ENCODE data around the gene FRYL.
"Not testable (repeated sequence)": the region's sequence is repeated elsewhere in the genome, so short reads cannot be mapped to it uniquely, and the experiment has no call there.

Gene FRYL

DNA sequence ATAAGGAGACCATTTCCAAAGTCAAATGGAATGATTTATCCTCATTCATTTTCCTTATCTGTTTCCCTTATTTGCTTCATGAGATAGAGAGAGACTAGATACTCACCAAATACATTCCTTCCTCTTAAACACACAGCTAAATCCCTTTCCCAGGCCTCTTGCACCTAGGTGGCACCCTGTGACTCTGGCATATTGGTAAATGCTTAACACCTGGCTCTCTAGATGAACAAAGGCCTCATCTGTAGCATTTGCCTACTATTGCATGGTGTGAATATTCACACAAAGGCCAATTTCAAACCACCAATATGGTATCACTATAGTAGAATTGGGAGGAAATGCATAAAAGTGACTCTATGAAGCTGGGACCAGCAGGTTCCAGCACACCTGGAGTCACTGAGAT is 319.1 kb downstream of the FRYL start:
- no peak for DNase-seq (ENCODE audit: insufficient read length, low spot score)
- no peak for FAIRE-seq
- TF ChIP-seq, protein P1, sequence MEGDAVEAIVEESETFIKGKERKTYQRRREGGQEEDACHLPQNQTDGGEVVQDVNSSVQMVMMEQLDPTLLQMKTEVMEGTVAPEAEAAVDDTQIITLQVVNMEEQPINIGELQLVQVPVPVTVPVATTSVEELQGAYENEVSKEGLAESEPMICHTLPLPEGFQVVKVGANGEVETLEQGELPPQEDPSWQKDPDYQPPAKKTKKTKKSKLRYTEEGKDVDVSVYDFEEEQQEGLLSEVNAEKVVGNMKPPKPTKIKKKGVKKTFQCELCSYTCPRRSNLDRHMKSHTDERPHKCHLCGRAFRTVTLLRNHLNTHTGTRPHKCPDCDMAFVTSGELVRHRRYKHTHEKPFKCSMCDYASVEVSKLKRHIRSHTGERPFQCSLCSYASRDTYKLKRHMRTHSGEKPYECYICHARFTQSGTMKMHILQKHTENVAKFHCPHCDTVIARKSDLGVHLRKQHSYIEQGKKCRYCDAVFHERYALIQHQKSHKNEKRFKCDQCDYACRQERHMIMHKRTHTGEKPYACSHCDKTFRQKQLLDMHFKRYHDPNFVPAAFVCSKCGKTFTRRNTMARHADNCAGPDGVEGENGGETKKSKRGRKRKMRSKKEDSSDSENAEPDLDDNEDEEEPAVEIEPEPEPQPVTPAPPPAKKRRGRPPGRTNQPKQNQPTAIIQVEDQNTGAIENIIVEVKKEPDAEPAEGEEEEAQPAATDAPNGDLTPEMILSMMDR (IDR thresholded peaks at IDR 0.05; ENCODE audit: insufficient read depth, missing control alignments), result no peak

DNA sequence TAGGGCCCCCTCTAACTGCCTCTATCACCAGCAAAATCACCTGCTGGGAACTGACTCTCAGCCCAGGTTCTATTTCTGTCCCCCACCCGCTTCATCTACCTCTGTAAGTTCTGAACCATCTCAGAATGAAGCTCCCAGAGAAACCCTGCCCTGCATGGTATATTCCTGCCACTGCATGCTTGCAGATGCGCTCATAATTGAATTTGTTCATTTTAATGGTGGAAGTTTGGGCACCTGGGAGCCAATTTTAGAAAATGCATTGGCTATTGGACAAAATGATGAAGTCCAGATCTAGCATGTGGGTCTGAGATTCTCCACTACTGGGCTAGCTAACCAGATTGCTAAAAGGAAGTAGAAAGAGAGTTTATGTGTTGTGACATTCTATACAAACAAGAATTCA is 325.5 kb downstream of the FRYL start:
- DNase-seq (ENCODE audit: insufficient read length, low spot score) (no peak), FAIRE-seq (no peak)
- TF ChIP-seq, protein P1 (IDR thresholded peaks at IDR 0.05; ENCODE audit: insufficient read depth, missing control alignments), result no peak

DNA sequence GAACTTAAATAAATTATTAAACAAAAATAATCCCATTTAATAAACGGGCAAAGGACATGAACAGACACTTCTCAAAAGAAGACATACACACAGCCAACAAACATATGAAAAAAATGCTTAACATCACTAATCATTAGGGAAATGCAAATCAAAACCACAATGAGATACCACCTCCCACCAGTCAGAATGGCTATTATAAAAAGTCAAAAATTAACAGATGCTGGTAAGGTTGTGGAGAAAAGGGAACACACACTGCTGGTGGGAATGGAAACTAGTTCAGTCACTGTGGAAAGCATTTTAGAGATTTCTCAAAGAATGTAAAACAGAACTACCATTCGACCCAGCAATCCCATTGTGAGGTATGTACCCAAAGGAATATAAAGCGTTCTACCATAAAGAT is 328.4 kb downstream of the FRYL start:
- not testable (repeated sequence) for FAIRE-seq; DNase-seq (ENCODE audit: insufficient read length, low spot score)

DNA sequence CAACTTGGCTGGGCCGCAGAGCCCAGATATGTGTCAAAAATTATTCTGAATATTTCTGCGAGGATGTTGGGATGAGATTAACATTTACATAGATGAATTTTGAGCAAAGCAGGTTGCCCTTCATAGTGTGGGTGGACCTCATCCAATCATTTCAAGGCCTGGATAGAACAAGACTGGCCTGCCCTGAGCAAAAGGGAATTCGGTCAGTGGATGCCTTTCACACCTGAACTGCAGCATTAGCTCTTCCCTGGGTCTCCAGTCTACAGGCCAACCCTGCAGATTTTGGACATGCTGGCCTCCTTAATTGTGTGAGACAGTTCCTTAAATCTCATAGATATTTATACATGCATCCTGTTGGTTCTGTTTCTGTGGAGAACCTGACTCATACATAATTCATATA is 329.3 kb downstream of the FRYL start:
- FAIRE-seq, result no peak

DNA sequence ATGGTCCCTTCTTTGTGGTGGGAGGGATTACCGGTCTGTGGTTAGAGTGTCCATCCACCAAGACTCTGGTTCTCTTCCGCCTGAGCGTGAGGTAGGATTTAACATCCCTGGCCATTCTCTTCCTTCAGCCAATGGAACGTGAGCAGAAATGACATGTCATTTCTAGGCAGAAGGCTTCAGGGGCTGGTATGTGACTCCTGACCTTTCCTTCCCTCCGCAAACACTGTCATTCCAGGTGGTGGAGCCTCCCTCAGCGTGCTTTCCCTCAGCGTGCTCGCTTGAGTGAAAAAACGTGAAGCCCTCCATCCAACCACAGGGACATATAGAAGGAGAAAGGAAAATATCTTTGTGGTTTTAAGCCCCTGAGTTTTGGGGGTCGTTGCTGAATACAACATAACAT is 330.9 kb downstream of the FRYL start:
- TF ChIP-seq, protein P1 (IDR thresholded peaks at IDR 0.05; ENCODE audit: insufficient read depth, missing control alignments), result no peak
- FAIRE-seq, result no peak

More for the DNA sequence above, 329.3 kb downstream of the FRYL start:
- DNase-seq (ENCODE audit: insufficient read length, low spot score), result no peak
- TF ChIP-seq, protein P1 (IDR thresholded peaks at IDR 0.05; ENCODE audit: insufficient read depth, missing control alignments), result no peak

More for the DNA sequence above, 330.9 kb downstream of the FRYL start:
- DNase-seq (ENCODE audit: insufficient read length, low spot score), result no peak
